ENCODE data around the gene NEU2.

Gene NEU2

GRCh38 chr2:233007270-233007669 is 25.2 kb upstream of the NEU2 start:
- Histone ChIP-seq H3K4me3 (ENCODE audit: low read length) (no peak overlapping the region), H3K9ac (ENCODE audit: low read length) (no peak overlapping the region), H3K79me2 (ENCODE audit: control insufficient read depth, insufficient read depth, low read length) (no peaks in the 10 kb centered on the region), H3K4me2 (ENCODE audit: low read length) (no peak overlapping the region), H3K56ac (ENCODE audit: low read length) (no peak overlapping the region), H2BK5ac (ENCODE audit: low read length) (no peak overlapping the region), H3K36me3 (ENCODE audit: control insufficient read depth, insufficient read depth, low read length) (no peaks in the 10 kb centered on the region), H3K27me3 (ENCODE audit: insufficient read depth, low read length, poor library complexity) (no peaks in the 10 kb centered on the region), H3K79me1 (ENCODE audit: low read length) (no peaks in the 10 kb centered on the region), H4K5ac (ENCODE audit: low read length) (no peak overlapping the region), H3K4me1 (ENCODE audit: control insufficient read depth, low read depth, low read length) (no peaks in the 10 kb centered on the region), H2AK5ac (ENCODE audit: low read length) (no peak overlapping the region), H3K18ac (ENCODE audit: low read length) (no peak overlapping the region), H3K23ac (ENCODE audit: low read length) (no peak overlapping the region), H2BK120ac (ENCODE audit: low read depth, low read length) (no peak overlapping the region), H4K8ac (ENCODE audit: low read depth, low read length) (no peak overlapping the region), H3K4ac (ENCODE audit: low read depth, low read length) (no peak overlapping the region), H3K27ac (ENCODE audit: low read depth, low read length) (no peak overlapping the region), H2BK15ac (replicated peaks; ENCODE audit: low read depth) (no peak overlapping the region)
- DNase-seq, result no peak
- WGBS (ENCODE audit: extremely low coverage, insufficient coverage, low lambda C conversion rate), result no CpG with 5 or more reads among the region's 7 CpGs

GRCh38 chr2:233007739-233008138 is 24.7 kb upstream of the NEU2 start:
- no peaks in the 10 kb centered on the region for H3K4me1 ChIP-seq (ENCODE audit: control insufficient read depth, low read depth, low read length)
- no peaks in the 10 kb centered on the region for H3K79me1 ChIP-seq (ENCODE audit: low read length)
- no peak overlapping the region for H3K4me3 ChIP-seq (ENCODE audit: low read length)
- no peak overlapping the region for H3K27ac ChIP-seq (ENCODE audit: low read depth, low read length)
- WGBS (ENCODE audit: extremely low coverage, insufficient coverage, low lambda C conversion rate), result no CpG with 5 or more reads among the region's 3 CpGs
- no peak overlapping the region for H3K23ac ChIP-seq (ENCODE audit: low read length)
- H4K8ac ChIP-seq (ENCODE audit: low read depth, low read length), result no peak overlapping the region
- no peak overlapping the region for H3K9ac ChIP-seq (ENCODE audit: low read length)
- no peak overlapping the region for H2AK5ac ChIP-seq (ENCODE audit: low read length)
- no peak overlapping the region for H2BK15ac ChIP-seq (replicated peaks; ENCODE audit: low read depth)
- no peak overlapping the region for H2BK5ac ChIP-seq (ENCODE audit: low read length)
- H3K18ac ChIP-seq (ENCODE audit: low read length), result no peak overlapping the region
- H3K79me2 ChIP-seq (ENCODE audit: control insufficient read depth, insufficient read depth, low read length), result no peaks in the 10 kb centered on the region
- H3K27me3 ChIP-seq (ENCODE audit: insufficient read depth, low read length, poor library complexity), result no peaks in the 10 kb centered on the region
- no peak overlapping the region for H3K4me2 ChIP-seq (ENCODE audit: low read length)
- H4K5ac ChIP-seq (ENCODE audit: low read length), result no peak overlapping the region
- no peak overlapping the region for H3K56ac ChIP-seq (ENCODE audit: low read length)
- DNase-seq, result no peak
- H3K4ac ChIP-seq (ENCODE audit: low read depth, low read length), result no peak overlapping the region
- H2BK120ac ChIP-seq (ENCODE audit: low read depth, low read length), result no peak overlapping the region
- no peaks in the 10 kb centered on the region for H3K36me3 ChIP-seq (ENCODE audit: control insufficient read depth, insufficient read depth, low read length)

- H3K4me1 ChIP-seq (ENCODE audit: control insufficient read depth, low read depth, low read length), result no peaks in the 10 kb centered on the region
- H3K4me2 ChIP-seq (ENCODE audit: low read length), result no peak overlapping the region
- no peak overlapping the region for H3K27ac ChIP-seq (ENCODE audit: low read depth, low read length)
- H3K4ac ChIP-seq (ENCODE audit: low read depth, low read length), result no peak overlapping the region
- H4K8ac ChIP-seq (ENCODE audit: low read depth, low read length), result no peak overlapping the region
- no peak overlapping the region for H3K23ac ChIP-seq (ENCODE audit: low read length)
- H2BK5ac ChIP-seq (ENCODE audit: low read length), result no peak overlapping the region
- H2AK5ac ChIP-seq (ENCODE audit: low read length), result no peak overlapping the region
- no peak overlapping the region for H3K9ac ChIP-seq (ENCODE audit: low read length)
- H2BK15ac ChIP-seq (replicated peaks; ENCODE audit: low read depth), result no peak overlapping the region
- H3K4me3 ChIP-seq (ENCODE audit: low read length), result no peak overlapping the region
- H3K56ac ChIP-seq (ENCODE audit: low read length), result no peak overlapping the region
- DNase-seq, result no peak
- H3K79me1 ChIP-seq (ENCODE audit: low read length), result no peaks in the 10 kb centered on the region
- no peaks in the 10 kb centered on the region for H3K79me2 ChIP-seq (ENCODE audit: control insufficient read depth, insufficient read depth, low read length)
- H2BK120ac ChIP-seq (ENCODE audit: low read depth, low read length), result no peak overlapping the region
- H3K27me3 ChIP-seq (ENCODE audit: insufficient read depth, low read length, poor library complexity), result no peaks in the 10 kb centered on the region
- WGBS (ENCODE audit: extremely low coverage, insufficient coverage, low lambda C conversion rate), result no CpG with 5 or more reads among the region's 3 CpGs
- H4K5ac ChIP-seq (ENCODE audit: low read length), result no peak overlapping the region
- no peaks in the 10 kb centered on the region for H3K36me3 ChIP-seq (ENCODE audit: control insufficient read depth, insufficient read depth, low read length)
- no peak overlapping the region for H3K18ac ChIP-seq (ENCODE audit: low read length)
Observed at GRCh38 chr2:233009661-233010060, 22.8 kb upstream of the NEU2 start.

GRCh38 chr2:233010569-233011267 is 21.8 kb upstream of the NEU2 start:
- H3K4ac ChIP-seq (ENCODE audit: low read depth, low read length), result no peak overlapping the region
- H3K27me3 ChIP-seq (ENCODE audit: insufficient read depth, low read length, poor library complexity), result no peaks in the 10 kb centered on the region
- no peak overlapping the region for H3K4me2 ChIP-seq (ENCODE audit: low read length)
- H4K5ac ChIP-seq (ENCODE audit: low read length), result no peak overlapping the region
- no peak overlapping the region for H2BK5ac ChIP-seq (ENCODE audit: low read length)
- H3K9ac ChIP-seq (ENCODE audit: low read length), result no peak overlapping the region
- H2BK120ac ChIP-seq (ENCODE audit: low read depth, low read length), result no peak overlapping the region
- DNase-seq, result no peak
- H3K79me1 ChIP-seq (ENCODE audit: low read length), result no peaks in the 10 kb centered on the region
- no peaks in the 10 kb centered on the region for H3K36me3 ChIP-seq (ENCODE audit: control insufficient read depth, insufficient read depth, low read length)
- H4K8ac ChIP-seq (ENCODE audit: low read depth, low read length), result no peak overlapping the region
- WGBS (ENCODE audit: extremely low coverage, insufficient coverage, low lambda C conversion rate), result no CpG with 5 or more reads among the region's 9 CpGs
- no peaks in the 10 kb centered on the region for H3K79me2 ChIP-seq (ENCODE audit: control insufficient read depth, insufficient read depth, low read length)
- H3K56ac ChIP-seq (ENCODE audit: low read length), result no peak overlapping the region
- H2BK15ac ChIP-seq (replicated peaks; ENCODE audit: low read depth), result no peak overlapping the region
- no peaks in the 10 kb centered on the region for H3K4me1 ChIP-seq (ENCODE audit: control insufficient read depth, low read depth, low read length)
- H3K18ac ChIP-seq (ENCODE audit: low read length), result no peak overlapping the region
- H3K4me3 ChIP-seq (ENCODE audit: low read length), result no peak overlapping the region
- no peak overlapping the region for H2AK5ac ChIP-seq (ENCODE audit: low read length)
- no peak overlapping the region for H3K23ac ChIP-seq (ENCODE audit: low read length)
- no peak overlapping the region for H3K27ac ChIP-seq (ENCODE audit: low read depth, low read length)

- H3K79me1 ChIP-seq (ENCODE audit: low read length), result no peaks in the 10 kb centered on the region
- H3K9ac ChIP-seq (ENCODE audit: low read length), result no peak overlapping the region
- DNase-seq, result no peak
- H3K56ac ChIP-seq (ENCODE audit: low read length), result no peak overlapping the region
- no peak overlapping the region for H2AK5ac ChIP-seq (ENCODE audit: low read length)
- no peak overlapping the region for H2BK5ac ChIP-seq (ENCODE audit: low read length)
- H3K27ac ChIP-seq (ENCODE audit: low read depth, low read length), result no peak overlapping the region
- H2BK15ac ChIP-seq (replicated peaks; ENCODE audit: low read depth), result no peak overlapping the region
- H3K79me2 ChIP-seq (ENCODE audit: control insufficient read depth, insufficient read depth, low read length), result no peaks in the 10 kb centered on the region
- H3K4me2 ChIP-seq (ENCODE audit: low read length), result no peak overlapping the region
- no peak overlapping the region for H4K8ac ChIP-seq (ENCODE audit: low read depth, low read length)
- H3K18ac ChIP-seq (ENCODE audit: low read length), result no peak overlapping the region
- no CpG with 5 or more reads among the region's 6 CpGs for WGBS (ENCODE audit: extremely low coverage, insufficient coverage, low lambda C conversion rate)
- H3K36me3 ChIP-seq (ENCODE audit: control insufficient read depth, insufficient read depth, low read length), result no peaks in the 10 kb centered on the region
- no peaks in the 10 kb centered on the region for H3K27me3 ChIP-seq (ENCODE audit: insufficient read depth, low read length, poor library complexity)
- no peak overlapping the region for H3K4ac ChIP-seq (ENCODE audit: low read depth, low read length)
- H2BK120ac ChIP-seq (ENCODE audit: low read depth, low read length), result no peak overlapping the region
- no peak overlapping the region for H3K4me3 ChIP-seq (ENCODE audit: low read length)
- H3K23ac ChIP-seq (ENCODE audit: low read length), result no peak overlapping the region
- H4K5ac ChIP-seq (ENCODE audit: low read length), result no peak overlapping the region
- no peaks in the 10 kb centered on the region for H3K4me1 ChIP-seq (ENCODE audit: control insufficient read depth, low read depth, low read length)
Observed at GRCh38 chr2:233011268-233011650, 21.2 kb upstream of the NEU2 start.

- no peak overlapping the region for H2BK120ac ChIP-seq (ENCODE audit: low read depth, low read length)
- H3K79me2 ChIP-seq (ENCODE audit: control insufficient read depth, insufficient read depth, low read length), result no peaks in the 10 kb centered on the region
- H3K4me1 ChIP-seq (ENCODE audit: control insufficient read depth, low read depth, low read length), result no peaks in the 10 kb centered on the region
- no peak overlapping the region for H4K8ac ChIP-seq (ENCODE audit: low read depth, low read length)
- no peaks in the 10 kb centered on the region for H3K36me3 ChIP-seq (ENCODE audit: control insufficient read depth, insufficient read depth, low read length)
- no peak overlapping the region for H3K4ac ChIP-seq (ENCODE audit: low read depth, low read length)
- H3K56ac ChIP-seq (ENCODE audit: low read length), result no peak overlapping the region
- DNase-seq, result no peak
- H3K18ac ChIP-seq (ENCODE audit: low read length), result no peak overlapping the region
- H2BK15ac ChIP-seq (replicated peaks; ENCODE audit: low read depth), result no peak overlapping the region
- H3K79me1 ChIP-seq (ENCODE audit: low read length), result no peaks in the 10 kb centered on the region
- H3K27me3 ChIP-seq (ENCODE audit: insufficient read depth, low read length, poor library complexity), result no peaks in the 10 kb centered on the region
- H3K4me3 ChIP-seq (ENCODE audit: low read length), result no peak overlapping the region
- H3K27ac ChIP-seq (ENCODE audit: low read depth, low read length), result no peak overlapping the region
- no peak overlapping the region for H4K5ac ChIP-seq (ENCODE audit: low read length)
- no peak overlapping the region for H3K4me2 ChIP-seq (ENCODE audit: low read length)
- no CpG with 5 or more reads among the region's 1 CpG for WGBS (ENCODE audit: extremely low coverage, insufficient coverage, low lambda C conversion rate)
- no peak overlapping the region for H2BK5ac ChIP-seq (ENCODE audit: low read length)
- H3K9ac ChIP-seq (ENCODE audit: low read length), result no peak overlapping the region
- no peak overlapping the region for H3K23ac ChIP-seq (ENCODE audit: low read length)
- no peak overlapping the region for H2AK5ac ChIP-seq (ENCODE audit: low read length)
Observed at GRCh38 chr2:233011702-233012131, 20.8 kb upstream of the NEU2 start.

Measured in mesendoderm (in vitro differentiated cells).